Coronary artery (tissue), 2 donors: ENCODE data around the gene CTNNBL1.

Experiments used
- DNase-seq: peaks from one replicate; pipeline ENCODE4 v3.0.0-alpha.2; 2017; ENCODE audit warnings: low spot score
- H3K27ac ChIP-seq, 2 donors: fragments of 200-600 bp; sonication (generic); one replicate each; pipeline ENCODE4 v1.5.1; 2016 to 2019
- H3K4me3 ChIP-seq: fragments of 200-600 bp; sonication (generic); 2 replicates; pipeline ENCODE4 v1.5.1; 2016; ENCODE audit warnings: mild to moderate bottlenecking, moderate library complexity
- TF ChIP-seq, protein P1 (sequence below): fragments of 200-600 bp; sonication (generic); IDR thresholded peaks from one replicate; pipeline ENCODE4 v1.5.1; 2019; ENCODE audit warnings: antibody characterized with exemption

CTNNBL1 gene

DNA sequence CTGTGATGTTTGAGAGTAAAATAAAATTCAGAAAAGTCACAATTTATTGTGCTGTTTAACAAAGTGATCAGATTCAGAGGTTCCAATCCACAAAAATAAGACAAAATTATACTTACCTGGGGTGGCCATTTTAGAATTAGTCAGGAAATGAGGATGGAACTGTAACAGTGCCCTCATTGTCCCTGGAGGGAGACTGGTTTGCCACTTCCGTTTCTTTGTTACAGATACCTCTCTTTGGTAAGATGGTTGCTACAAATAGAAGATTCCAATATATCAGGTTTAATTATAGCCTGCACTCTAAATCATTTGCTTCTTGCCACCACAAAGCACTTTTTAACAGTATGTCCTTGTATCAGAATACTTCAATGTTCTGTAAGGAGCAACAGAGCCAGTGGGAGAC, 95.6 kb downstream of the CTNNBL1 start:
- Histone ChIP-seq H3K27ac (no peak overlapping the region), H3K4me3 (no peak overlapping the region)
- TF ChIP-seq, protein P1, sequence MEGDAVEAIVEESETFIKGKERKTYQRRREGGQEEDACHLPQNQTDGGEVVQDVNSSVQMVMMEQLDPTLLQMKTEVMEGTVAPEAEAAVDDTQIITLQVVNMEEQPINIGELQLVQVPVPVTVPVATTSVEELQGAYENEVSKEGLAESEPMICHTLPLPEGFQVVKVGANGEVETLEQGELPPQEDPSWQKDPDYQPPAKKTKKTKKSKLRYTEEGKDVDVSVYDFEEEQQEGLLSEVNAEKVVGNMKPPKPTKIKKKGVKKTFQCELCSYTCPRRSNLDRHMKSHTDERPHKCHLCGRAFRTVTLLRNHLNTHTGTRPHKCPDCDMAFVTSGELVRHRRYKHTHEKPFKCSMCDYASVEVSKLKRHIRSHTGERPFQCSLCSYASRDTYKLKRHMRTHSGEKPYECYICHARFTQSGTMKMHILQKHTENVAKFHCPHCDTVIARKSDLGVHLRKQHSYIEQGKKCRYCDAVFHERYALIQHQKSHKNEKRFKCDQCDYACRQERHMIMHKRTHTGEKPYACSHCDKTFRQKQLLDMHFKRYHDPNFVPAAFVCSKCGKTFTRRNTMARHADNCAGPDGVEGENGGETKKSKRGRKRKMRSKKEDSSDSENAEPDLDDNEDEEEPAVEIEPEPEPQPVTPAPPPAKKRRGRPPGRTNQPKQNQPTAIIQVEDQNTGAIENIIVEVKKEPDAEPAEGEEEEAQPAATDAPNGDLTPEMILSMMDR: no peak
- DNase-seq: no peak

DNA sequence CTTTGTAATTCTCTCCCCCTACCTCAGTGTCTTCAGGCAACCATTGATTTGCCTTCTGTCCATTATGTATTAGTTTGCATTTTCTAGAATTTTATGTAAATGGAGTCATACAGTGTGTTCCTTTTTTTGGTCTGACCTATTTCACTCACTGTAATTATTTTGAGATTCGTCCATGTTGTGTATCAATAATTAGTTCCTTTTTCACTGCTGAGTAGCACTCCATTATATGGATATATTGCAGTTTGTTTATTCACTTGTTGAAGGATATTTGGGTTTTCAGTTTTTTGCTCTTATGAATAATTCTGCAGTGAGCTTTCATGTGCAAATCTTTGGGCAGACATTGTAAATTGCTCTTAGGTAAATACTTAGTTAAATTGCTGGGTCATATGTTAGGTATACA, 97.1 kb downstream of the CTNNBL1 start:
- Histone ChIP-seq H3K4me3 (no peak overlapping the region), H3K27ac (no peak overlapping the region)
- TF ChIP-seq, protein P1: no peak
- no peak for DNase-seq

DNA sequence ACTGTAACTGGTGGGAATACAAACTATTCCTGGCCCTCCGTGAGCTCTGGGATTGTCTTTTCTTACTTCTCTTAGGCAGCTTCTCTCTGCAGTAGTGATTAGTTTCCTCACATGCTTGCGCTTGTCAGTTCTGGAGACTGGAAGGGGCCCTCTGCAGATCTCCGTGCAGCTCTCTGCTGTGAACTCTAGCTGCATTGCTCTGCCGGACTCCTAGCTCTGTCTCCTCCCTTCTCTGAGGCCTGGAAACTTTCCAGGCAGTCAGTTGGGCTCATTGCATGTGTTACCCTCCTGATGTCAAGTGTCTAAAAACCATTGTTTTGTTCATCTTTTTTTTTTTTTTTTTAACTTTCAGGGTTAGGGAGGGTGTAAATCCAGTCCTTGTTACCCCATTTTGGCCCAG, 102.3 kb downstream of the CTNNBL1 start:
- TF ChIP-seq, protein P1: no peak
- H3K27ac ChIP-seq: no peak overlapping the region
- no peak for DNase-seq
- H3K4me3 ChIP-seq: no peak overlapping the region

DNA sequence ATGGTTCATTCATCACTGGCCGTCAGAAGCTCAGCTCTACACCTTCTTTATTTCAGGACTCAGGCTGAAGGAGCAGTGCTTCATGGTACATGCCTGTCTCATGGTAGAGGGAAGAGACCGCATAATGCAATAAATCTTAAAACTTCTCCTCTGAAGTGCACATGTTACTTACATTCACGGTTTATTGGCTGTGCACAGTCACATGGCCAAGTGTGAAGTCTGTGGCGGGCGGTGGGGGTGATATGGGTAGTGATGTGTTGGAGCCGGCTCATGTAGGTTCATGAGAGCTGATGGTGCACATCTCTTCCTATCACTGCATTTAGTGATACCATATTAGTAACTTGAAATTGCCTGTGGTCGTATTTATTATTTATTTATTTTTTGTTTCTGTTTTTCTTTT, 102.9 kb downstream of the CTNNBL1 start:
- no peak overlapping the region for H3K4me3 ChIP-seq
- TF ChIP-seq, protein P1: no peak
- no peak for DNase-seq

DNA sequence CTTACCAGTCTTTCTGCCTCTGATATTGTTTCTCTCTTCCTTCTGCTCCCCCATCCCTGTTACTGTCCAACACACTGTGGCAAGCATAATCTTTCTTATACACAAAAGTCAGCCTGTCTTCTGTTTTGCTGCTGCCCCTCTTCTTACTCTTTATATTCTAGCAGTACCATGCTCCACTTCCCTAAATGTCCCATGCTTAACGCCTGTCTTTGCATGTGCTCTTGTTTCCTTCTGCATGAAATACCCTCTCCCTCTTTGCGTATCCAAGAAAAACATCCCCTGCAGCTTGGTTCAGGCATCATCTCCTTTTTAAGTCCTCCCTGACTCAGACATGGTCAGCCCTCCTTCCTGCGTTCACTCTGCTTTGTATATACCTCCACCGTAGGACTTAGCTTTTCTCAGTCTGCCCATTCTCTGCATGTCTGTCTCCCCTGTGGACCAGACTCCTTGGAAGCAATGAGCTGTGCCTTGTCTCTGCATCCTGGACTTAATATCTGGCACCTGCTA, 103.9 kb downstream of the CTNNBL1 start:
- Histone ChIP-seq H3K27ac (no peak overlapping the region), H3K4me3 (no peak overlapping the region)
- TF ChIP-seq, protein P1: no peak
- no peak for DNase-seq

More for the DNA sequence above, 102.9 kb downstream of the CTNNBL1 start:
- H3K27ac ChIP-seq: no peak overlapping the region

DNA sequence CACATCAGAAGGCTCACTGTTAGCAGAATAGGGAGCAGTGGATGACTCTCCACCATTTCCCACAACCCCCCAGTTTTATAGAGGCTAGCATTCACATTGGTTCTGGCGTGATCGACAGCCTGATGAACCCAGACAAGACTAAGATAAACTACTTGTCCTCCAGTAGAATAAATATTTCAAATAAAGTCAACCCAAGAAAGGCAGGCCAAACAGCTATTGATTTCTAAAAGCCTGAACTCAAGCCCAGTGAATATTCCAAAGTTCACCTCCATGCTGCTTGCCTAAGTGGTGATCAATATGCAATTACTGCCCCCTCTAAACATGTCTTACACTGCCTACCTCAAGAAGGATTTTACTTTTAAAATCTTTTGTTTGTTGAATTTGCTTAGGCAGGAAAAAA, 104.5 kb downstream of the CTNNBL1 start:
- DNase-seq: no peak
- TF ChIP-seq, protein P1: no peak
- no peak overlapping the region for H3K4me3 ChIP-seq
- H3K27ac ChIP-seq: no peak overlapping the region

DNA sequence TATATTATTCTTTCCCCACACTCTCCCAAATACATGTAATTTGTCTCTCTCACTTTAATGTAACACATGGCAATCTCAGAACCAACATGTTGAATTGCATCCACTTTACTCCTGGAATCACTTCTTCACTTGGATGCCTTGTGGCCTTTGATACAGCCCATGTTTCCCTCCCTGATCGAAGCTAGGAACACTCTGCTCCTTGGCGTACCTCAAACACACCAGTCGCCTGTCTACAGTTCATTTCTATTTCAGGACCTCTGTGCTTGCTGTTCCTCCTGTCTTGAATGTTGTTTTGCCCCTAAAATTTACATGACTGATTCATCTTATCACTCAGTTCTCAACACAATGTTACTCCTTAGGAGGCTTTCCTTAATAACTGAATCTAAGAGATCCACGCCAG, 106.8 kb downstream of the CTNNBL1 start:
- TF ChIP-seq, protein P1: no peak
- no peak for DNase-seq
- Histone ChIP-seq H3K4me3 (no peak overlapping the region), H3K27ac (no peak overlapping the region)
